Tracheal epithelial cell (primary cell): ENCODE measurements around the gene SRSF11. TPM values are rescaled to one million over a fixed set of nuclear protein-coding genes. Genes with fewer than 3 reads are reported as not detected.

ENCODE experiments used
- total RNA-seq: library from RNA; depleted of rRNA; stranded (reverse); fragments of >200 nt; gene quantifications from 2 replicates; pipeline ENCODE4 v1.2.1, GENCODE V29; 2014

SRSF11 gene, protein sequence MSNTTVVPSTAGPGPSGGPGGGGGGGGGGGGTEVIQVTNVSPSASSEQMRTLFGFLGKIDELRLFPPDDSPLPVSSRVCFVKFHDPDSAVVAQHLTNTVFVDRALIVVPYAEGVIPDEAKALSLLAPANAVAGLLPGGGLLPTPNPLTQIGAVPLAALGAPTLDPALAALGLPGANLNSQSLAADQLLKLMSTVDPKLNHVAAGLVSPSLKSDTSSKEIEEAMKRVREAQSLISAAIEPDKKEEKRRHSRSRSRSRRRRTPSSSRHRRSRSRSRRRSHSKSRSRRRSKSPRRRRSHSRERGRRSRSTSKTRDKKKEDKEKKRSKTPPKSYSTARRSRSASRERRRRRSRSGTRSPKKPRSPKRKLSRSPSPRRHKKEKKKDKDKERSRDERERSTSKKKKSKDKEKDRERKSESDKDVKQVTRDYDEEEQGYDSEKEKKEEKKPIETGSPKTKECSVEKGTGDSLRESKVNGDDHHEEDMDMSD
- 58.1 and 61.6 TPM in 2 replicates for total RNA-seq

DNA sequence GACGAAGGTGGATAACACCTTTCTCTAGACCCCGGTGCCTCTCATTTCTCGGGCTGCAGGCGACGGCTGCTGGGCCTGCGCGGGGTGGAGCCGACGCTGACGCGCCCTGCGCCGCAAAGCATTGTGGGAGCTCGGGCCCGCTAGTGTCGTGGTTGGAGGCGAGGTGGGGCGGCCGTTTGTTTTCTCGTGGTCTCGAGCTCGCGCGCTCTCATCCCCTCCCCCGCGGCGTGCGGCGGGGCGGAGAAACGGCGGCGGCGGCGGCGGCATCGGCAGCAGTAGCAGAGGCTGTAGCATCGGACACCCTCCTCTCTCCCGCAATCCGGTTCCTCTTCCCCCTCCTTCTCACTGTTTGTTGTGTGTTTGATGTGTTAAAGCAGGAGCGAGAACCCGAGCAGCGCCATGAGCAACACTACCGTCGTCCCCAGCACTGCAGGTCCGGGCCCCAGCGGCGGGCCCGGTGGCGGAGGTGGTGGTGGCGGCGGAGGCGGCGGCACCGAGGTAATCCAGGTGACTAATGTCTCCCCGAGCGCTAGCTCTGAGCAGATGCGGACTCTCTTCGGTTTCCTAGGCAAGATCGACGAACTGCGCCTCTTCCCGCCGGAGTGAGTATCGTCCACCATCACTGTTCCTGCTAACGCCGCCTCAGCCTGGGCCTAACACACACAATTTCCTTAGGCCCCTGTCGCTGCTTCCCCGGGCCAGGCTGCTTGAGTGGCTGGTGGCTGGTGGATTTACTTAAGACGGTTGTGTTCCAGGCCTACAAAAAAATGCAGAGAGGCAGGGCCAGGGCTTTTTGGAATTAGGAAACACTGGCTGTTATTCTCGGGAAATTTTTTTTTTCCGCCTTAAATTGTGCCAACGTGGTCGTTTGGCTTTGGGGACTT is at the start of gene SRSF11:
Gene SRSF11 (plus strand): TSS at position 143 of the 884 bp plus-strand sequence. CDS start 257 bp downstream, at position 400.

DNA sequence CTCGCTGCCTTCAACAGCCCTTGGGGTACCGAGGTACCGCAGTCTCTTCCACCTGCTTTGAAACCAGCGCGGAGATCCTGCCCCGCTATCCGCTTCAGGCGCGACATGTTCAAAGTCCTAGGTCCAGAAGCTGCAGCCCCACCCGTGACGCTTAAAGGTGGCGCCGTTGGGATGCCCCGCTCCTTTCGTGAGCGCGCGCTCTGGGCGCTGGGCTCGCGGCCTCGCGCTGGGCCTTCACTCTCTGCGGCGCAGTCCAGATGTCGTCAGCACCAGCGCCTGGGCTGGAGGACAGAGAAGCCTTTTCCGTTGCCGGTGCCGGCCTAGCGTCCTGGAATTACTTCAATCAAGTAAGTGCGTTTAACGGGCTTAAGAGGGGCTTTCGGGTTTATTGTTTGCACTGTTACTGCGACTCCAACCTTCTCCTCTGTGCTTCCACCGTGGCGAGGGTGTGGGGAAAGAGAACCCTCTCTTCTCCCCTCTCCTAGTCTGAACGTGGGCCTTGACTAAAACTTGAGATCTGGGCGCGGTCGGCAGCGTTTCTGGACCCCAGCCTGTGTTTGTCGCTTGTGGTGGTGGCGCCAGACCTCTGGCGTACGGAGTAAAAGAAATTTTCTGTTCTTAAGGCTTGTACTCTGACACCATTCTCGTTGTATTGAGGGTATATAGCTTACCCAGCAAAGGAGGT is 15.6 kb upstream of the SRSF11 start, which contains the start of gene LRRC40:
Gene LRRC40 (minus strand): TSS at position 146 of the 685 bp plus-strand sequence. CDS start 39 bp downstream, at position 107.

Other genes starting within 250 kb of the SRSF11 start
- 17.1 and 22.4 TPM in 2 replicates for gene LRRC40, start 15.8 kb upstream of the SRSF11 start, total RNA-seq
- 19.3 and 20.5 TPM in 2 replicates for gene ANKRD13C, start 133.3 kb downstream of the SRSF11 start, total RNA-seq
- gene CTH, start 189.9 kb downstream of the SRSF11 start, total RNA-seq, result 6.0 and 16.4 TPM in 2 replicates